GM18526 (cell line): Measurements from ENCODE around the gene ICOSLG.

Experiments
- POLR2A ChIP-seq: IDR thresholded peaks from 3 replicates; pipeline ENCODE4 v1.6.1; 2011; ENCODE audit not compliant: insufficient read length; ENCODE audit errors: extremely low read depth

The ICOSLG gene

GRCh38 chr21:44255511-44255981 is 14.8 kb upstream of the ICOSLG start:
- no peak for TF ChIP-seq POLR2A

GRCh38 chr21:44253832-44254710 is 13.3 kb upstream of the ICOSLG start:
- no peak for TF ChIP-seq POLR2A

- no peak for TF ChIP-seq POLR2A
Observed at GRCh38 chr21:44199448-44199847, 41.3 kb downstream of the ICOSLG start.
